GM10847 (cell line): ENCODE data around the gene IL12A.

ENCODE experiments used
- POLR2A ChIP-seq: IDR thresholded peaks from 2 replicates; pipeline ENCODE4 v1.6.1; 2011; ENCODE audit not compliant: insufficient read length; ENCODE audit errors: extremely low read depth

The IL12A gene

DNA sequence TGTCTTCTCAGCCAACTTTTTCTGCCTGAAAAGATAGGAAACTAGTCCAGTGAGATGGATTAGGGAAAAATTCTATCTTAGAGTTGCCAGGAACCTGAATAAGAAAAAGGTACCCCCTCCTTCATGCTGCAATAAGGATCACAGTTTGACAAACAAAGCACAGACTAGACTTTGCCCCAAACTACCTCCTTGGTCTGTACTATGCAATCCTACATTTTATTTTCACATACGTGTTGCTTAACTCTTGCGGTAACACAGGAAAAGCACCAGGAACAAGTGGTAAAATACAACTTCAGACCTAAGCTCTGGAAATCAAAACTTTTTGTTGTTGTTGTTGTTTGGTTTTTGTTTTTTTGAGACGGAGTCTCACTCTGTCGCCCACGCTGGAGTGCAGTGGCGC is 11.3 kb upstream of the IL12A start:
- TF ChIP-seq POLR2A, result no peak

DNA sequence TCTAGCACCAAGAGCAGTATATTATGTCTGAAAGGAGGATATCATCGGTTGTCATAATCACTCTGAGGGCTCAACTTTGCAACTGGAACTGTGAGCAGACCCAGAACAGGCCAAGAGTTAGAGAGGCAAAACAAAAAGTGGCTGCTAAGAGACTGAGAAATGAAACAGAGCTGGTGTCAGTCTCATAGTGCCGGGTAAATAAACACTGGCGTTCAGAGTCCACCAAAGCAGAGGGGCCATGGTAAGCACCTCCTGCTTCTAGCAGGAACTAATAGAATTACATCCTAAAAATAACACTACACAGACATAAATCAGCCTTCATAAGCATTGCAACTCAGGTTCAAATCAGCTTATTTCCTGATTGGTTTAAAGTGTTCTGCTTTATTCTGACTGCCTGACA is 10.3 kb upstream of the IL12A start:
- TF ChIP-seq POLR2A, result no peak

DNA sequence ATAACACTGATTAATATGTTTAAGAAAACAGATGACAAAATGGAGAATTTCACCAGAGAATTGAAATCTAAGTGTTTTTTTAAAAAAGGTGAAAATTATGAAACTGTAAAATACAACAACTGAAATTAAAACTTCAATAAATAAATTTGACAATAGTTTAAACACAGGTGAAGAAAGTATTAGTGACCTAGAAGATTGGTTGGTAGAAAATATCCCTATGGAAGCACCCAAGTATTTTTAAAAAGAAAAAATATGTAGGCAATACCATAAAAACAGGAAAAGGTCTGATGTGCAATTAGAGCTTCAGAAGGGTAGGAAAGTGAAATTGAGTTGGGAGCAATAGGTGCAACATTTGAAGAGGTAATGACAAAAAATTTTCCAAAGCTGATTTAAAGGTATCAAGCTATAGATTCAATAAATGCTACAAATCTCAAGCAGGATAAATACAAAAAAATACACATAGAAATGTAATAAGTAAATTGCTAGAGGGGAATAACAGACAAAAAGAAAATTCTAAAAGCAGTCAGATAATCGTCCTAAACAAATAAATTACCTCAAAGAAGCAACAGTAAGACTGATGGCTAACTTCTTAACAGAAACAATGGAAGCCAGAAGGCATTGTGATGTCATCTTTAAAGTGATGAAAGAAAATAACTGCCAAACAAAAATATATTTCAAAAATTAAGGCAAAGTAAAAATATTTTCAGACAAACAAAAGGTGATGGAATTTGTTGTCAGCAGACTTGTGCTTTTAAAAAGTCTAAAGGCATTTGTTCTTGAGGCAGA is 9.5 kb upstream of the IL12A start:
- no peak for TF ChIP-seq POLR2A

DNA sequence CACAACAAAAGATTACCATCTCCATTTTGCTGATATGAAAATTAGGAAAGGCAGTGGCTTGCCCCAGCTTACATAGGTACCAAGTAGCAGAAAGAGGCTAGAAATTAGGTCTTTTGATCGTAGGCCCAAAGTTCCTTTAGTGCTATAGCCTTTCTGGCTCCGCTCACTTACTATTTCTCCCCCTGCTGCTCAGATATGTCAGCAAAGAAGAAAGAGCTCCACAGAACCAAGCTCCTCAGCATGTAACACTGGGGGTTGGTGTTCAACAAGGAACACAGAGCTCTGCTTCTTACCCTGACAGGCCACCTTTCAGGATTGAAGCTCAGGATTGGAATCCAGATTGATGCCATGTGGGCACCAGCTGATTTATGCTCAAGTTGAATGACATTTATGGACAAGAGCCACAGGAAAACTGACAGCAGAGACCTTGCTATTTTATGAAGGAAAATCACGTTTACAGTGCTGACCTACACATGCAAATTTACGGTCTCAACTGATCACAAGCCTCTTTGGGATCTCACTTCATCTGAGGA is 6.1 kb upstream of the IL12A start:
- no peak for TF ChIP-seq POLR2A

DNA sequence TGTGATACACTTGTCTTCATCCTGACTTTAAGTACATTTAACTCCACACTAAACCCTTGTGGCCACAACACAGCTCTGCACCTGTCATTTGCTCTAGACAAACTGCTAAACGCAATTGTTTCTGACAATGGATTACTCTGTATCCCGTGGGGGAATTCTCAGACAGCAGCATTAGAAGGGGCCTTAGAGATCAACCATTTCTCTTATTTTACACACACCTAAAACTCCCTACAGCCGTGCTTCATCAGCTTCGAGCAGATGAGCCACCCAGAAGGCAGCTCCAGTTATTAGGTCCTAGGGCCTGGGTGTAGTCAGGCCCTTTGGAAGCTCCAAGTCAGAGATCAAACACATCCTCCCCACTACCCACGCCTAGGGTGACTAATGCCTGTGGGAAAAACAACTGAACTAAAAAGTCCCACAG is 1.3 kb upstream of the IL12A start:
- TF ChIP-seq POLR2A, result no peak

DNA sequence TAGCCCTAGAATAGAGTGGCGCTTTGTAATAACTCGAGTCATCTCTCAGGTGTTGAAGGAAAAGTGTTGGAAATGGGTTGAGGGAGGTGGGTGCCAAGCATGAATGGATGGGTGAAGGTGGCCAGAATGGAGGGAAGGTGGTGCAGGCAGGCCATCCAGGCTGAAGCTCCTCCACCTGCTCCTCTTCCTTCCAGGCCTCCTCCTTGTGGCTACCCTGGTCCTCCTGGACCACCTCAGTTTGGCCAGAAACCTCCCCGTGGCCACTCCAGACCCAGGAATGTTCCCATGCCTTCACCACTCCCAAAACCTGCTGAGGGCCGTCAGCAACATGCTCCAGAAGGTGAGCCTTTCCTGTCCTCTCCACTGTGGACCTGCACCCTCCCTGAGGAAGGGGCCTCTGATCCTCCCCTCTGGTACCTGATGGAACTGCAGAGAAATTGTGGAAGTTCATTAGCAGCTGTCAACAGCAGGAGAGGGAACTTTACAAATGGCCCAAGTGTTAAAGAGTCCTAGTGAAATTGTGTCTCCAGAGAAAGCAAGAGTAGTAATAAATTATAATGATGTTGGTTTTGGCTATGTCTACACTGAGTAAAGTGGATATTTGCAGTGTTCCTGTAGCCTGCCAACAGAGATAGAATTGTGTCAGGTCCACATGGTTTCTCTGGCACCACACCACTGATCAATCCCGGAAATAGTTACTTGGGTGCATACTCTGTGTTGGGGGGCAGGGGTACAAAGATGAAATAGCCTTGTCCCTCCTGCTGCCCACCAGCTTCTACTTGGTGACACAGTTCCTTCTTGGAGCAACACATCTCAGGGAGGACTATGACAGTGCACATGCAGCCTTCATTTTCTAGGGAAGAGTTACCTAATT is 1.6 kb downstream of the IL12A start:
- TF ChIP-seq POLR2A, result no peak

DNA sequence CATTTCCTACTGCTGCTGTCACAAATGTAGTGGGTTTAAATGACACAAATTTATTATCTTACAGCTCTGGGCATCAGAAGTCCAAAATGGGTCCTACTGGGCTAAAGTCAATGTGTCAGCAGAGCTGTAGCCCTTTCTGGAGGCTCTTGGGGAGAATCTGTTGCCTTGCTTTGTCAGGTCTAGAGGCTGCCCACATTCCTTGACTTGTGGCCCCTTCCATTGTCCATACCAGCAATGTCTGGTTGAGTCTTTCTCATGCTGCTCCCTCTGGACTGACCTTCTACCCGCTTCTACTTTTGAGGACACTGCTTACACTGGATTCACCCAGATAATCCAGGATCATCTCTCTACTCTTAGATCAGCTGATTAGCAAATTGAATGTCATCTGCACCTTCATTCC is 3.0 kb downstream of the IL12A start:
- no peak for TF ChIP-seq POLR2A

DNA sequence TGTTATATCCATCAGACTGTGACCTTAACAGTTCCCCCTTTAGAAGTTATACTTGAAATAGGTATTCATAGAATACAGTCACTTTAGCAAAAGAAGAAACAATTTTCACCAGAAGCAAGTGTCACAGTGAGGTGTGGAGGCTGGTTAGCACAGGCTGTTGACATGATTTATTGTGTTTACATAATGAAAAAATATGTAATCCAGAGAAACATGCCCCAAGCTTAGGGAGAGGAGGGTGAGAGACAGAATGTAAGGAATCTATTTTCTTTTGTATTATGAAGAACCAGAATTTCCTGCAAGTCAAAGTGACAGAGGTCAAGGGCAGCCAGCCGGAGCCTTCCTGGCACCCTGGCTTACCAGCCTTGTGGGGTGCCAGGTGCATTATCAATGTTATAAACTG is 4.0 kb downstream of the IL12A start:
- TF ChIP-seq POLR2A, result no peak

DNA sequence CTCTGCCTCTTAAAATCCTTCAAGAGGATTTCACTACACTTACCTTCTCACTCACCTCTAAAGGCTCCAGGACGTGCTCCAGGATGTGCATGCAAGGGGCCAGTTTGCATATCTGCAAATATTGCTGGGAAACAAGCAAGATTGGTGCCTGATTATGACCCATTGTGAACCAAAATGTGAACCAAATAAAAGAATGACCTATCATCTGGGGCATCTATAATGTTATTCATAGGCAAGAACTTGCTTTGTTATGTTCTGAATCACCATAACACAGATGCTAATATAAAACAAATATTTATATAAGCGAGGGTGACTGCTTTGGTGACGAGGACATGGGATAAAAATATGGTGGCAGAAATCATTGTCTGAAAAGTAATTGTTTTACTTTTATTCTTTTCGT is 5.5 kb downstream of the IL12A start:
- TF ChIP-seq POLR2A, result no peak

DNA sequence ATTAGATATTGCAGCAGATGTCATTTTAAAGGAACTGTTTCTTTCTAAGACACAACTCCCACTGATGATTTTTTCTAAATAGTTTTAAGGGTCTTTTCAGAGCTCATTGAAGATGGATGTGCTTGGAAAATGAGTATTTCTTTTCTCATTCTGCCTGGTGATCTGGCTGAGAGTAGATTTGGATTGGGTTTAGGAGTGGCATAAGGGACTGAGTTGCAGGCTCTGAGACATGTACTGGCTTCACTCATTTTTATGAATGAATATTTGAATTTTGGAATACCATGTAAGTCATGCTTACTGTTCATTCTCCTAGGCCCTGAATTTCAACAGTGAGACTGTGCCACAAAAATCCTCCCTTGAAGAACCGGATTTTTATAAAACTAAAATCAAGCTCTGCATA is 6.5 kb downstream of the IL12A start:
- no peak for TF ChIP-seq POLR2A

DNA sequence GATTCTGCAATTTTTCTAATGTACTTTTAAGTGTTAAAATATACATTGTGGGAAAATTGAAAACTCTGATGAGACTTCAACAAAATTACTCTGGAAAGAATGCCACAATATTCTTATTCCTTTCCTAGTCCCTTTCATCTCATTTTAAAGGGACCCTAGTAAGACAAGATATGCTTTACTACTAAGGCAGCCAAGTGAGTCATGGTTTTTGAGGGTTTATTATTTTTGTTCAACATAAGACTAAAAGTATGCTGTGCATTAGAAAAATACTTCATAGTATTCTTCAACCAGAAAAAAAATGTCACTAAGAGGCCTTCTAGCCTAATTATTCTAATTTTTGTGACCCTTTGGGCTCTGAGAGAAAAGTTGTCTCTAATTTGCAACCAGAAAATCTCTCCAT is 7.4 kb downstream of the IL12A start:
- TF ChIP-seq POLR2A, result no peak

DNA sequence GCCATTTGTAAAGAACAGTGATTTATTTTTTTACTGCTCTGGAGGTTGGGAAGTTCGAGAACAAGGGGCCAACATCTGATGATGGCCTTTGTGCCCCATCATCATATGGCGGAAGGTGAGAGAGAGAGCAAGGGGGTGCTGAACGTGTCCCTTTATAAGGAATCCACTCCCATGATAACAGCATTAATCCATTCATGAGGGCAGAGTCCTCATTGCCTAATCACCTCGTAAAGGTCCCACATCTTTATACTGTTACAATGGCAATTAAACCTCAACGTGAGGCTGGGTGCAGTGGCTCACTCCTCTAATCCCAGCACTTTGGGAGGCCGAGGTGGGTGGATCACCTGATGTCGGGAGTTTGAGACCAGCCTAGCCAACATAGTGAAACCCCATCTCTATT is 8.3 kb downstream of the IL12A start:
- no peak for TF ChIP-seq POLR2A

DNA sequence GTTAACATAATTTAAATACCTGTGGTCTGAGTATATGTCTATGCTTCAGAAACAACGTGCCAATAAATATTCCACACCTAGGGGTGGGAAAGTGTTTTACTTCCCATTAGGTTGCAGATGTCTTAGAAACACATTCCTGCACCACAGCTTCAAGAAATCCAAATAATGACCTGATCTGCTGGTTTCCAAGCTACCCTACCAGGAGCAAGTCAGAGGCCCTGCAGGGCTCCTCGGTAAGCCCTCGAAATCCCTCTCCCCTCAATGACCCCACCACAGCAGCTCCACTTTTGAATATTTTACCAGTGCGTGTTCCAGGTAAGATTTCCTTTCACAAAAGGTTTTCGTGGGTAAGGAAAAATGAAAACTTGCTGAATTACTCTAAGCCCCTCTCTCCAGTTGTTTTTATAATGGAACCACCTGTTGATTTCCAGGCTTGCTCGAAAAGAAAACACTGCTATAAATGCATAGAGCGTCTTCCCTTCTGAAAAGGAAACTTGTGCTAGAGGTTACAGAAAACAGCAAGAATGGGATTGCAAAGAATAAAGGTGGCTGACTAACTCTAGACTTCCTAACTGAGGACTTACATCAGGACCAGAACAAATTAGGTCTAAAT is 12.6 kb downstream of the IL12A start:
- TF ChIP-seq POLR2A, result no peak

DNA sequence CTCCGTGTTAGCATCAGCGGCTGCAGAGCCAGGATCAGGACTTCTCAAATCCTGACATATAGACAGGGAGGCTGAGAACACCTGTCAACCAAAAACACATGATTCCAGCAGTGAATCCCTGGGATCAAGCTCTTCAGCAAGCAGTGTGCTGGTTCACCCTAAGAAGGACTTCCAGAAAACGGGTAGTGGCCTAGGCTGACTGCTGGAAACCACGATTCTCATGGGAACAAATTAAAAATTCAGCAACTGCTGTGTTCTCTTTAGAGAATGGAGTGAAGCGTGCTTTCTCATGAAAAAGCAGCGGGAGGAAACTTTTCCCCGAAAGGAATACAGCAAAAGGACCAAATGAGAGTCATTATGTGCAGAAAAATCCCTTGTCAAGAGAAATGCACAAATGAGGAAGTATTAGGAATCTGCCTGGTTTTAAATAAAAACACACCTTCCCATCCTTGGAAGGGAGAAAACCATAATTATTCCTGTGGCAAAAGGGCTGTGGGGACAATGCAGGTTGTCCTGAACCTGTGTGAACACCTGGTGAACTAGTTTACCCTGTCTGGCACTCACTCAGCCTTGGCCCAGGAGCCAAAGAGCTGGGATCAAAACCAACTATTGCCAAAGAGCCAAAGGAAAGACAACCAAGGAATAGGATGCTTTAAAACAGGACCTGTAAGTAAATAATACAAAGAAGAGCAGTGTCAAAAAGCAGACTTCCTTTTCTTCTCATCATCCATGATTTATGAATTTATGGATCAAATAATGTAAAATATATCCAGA is 13.4 kb downstream of the IL12A start:
- no peak for TF ChIP-seq POLR2A
